Smooth muscle cell (in vitro differentiated cells): ENCODE measurements around the gene SHBG. TPM values are rescaled to one million over a fixed set of nuclear protein-coding genes. Genes with fewer than 3 reads are reported as not detected.
A peak's percentile ranks its signal among the peaks of the same experiment; 100 is the strongest.

Experiments used
- DNase-seq: peaks from one replicate; lab custom pipeline; 2025; ENCODE audit not compliant: unreplicated experiment; lab: John Stamatoyannopoulos, UW
- H2AFZ ChIP-seq: fragments of 200-600 bp; sonication (generic); 2 replicates; pipeline ENCODE4 v1.6.0; 2016; ENCODE audit warnings: antibody characterized with exemption, low read depth, mild to moderate bottlenecking
- H3F3A ChIP-seq: fragments of 200-600 bp; sonication (generic); 2 replicates; pipeline ENCODE4 v1.6.0; 2017; ENCODE audit warnings: antibody characterized with exemption, low read depth
- H3K27ac ChIP-seq: fragments of 200-600 bp; sonication (generic); 2 replicates; pipeline ENCODE4 v1.5.1; 2016; ENCODE audit warnings: low read depth, mild to moderate bottlenecking
- H3K27me3 ChIP-seq: fragments of 200-600 bp; sonication (generic); 2 replicates; pipeline ENCODE4 v1.6.1; 2016; ENCODE audit warnings: low read depth, mild to moderate bottlenecking
- H3K36me3 ChIP-seq: fragments of 200-600 bp; sonication (generic); 2 replicates; pipeline ENCODE4 v1.5.1; 2016; ENCODE audit warnings: low read depth
- H3K4me1 ChIP-seq: fragments of 200-600 bp; sonication (generic); 2 replicates; pipeline ENCODE4 v1.5.1; 2016; ENCODE audit warnings: low read depth
- H3K4me2 ChIP-seq: fragments of 200-600 bp; sonication (generic); 2 replicates; pipeline ENCODE4 v1.6.0; 2016; ENCODE audit warnings: mild to moderate bottlenecking
- H3K4me3 ChIP-seq: fragments of 200-600 bp; sonication (generic); 2 replicates; pipeline ENCODE4 v1.5.1; 2016; ENCODE audit warnings: mild to moderate bottlenecking
- H3K79me2 ChIP-seq: fragments of 200-600 bp; sonication (generic); 2 replicates; pipeline ENCODE4 v1.6.0; 2016; ENCODE audit warnings: low read depth, mild to moderate bottlenecking
- H3K9ac ChIP-seq: fragments of 200-600 bp; sonication (generic); 2 replicates; pipeline ENCODE4 v1.6.0; 2016; ENCODE audit warnings: low read depth
- H3K9me3 ChIP-seq: fragments of 200-600 bp; sonication (generic); replicated peaks from 2 replicates; pipeline ENCODE4 v1.5.1; 2016; ENCODE audit warnings: low read depth
- H4K20me1 ChIP-seq: fragments of 200-600 bp; sonication (generic); 2 replicates; pipeline ENCODE4 v1.6.0; 2016; ENCODE audit warnings: low read depth
- CTCF ChIP-seq: fragments of 200-600 bp; sonication (generic); IDR thresholded peaks from 2 replicates; pipeline ENCODE4 v1.5.1; 2017; ENCODE audit warnings: borderline replicate concordance, mild to moderate bottlenecking, antibody characterized with exemption; ENCODE audit not compliant: insufficient read depth, poor library complexity, severe bottlenecking
- WGBS: methylation state at CpG from one replicate; pipeline ENCODE4 v1.1.7; 2016; ENCODE audit warnings: low lambda C conversion rate; 5-methylcytosine and 5-hydroxymethylcytosine counted together
- polyA plus RNA-seq: library from polyadenylated mRNA; unstranded; fragments of >200 nt; fragmentation: Nextera tagmentation; extraction: Ambion mirVana; gene quantifications from 2 replicates; pipeline ENCODE4 v1.2.1, GENCODE V29; 2016
- total RNA-seq: library from RNA; depleted of rRNA; stranded (reverse); fragments of >200 nt; gene quantifications from 2 replicates; pipeline ENCODE4 v1.2.3, GENCODE V29; 2014

The SHBG gene
- total and polyA plus RNA-seq, 2 experiments from 2014 or later, result 0.88 TPM; not detected in 1

GRCh38 chr17:7610641-7611040 is 19.3 kb upstream of the SHBG start:
- Histone ChIP-seq H3K36me3 (no peaks in the 10 kb centered on the region), H3K4me2 (no peak overlapping the region), H3K4me3 (no peak overlapping the region), H2AFZ (no peak overlapping the region), H3K27me3 (no peaks in the 10 kb centered on the region), H3F3A (no peaks in the 10 kb centered on the region), H3K79me2 (peaks cover 78% of the 10 kb centered on the region), H3K27ac (no peak overlapping the region), H4K20me1 (peaks cover 83% of the 10 kb centered on the region), H3K9ac (no peak overlapping the region), H3K9me3 (no peaks in the 10 kb centered on the region), H3K4me1 (peaks cover 18% of the 10 kb centered on the region)
- 98% methylated on average over 2 of the region's 2 CpGs for WGBS
- DNase-seq, result no peak
- no peak for TF ChIP-seq CTCF

- Histone ChIP-seq H3K4me3 (no peak overlapping the region), H3K9ac (no peak overlapping the region)
- 71% methylated on average over 3 of the region's 3 CpGs for WGBS
These were observed 18.2 kb upstream of the SHBG start for GRCh38 chr17:7611635-7612293.

GRCh38 chr17:7612294-7612640 is 17.7 kb upstream of the SHBG start:
- H3K4me2 ChIP-seq, result peak overlapping the region; percentile 88
- no peak overlapping the region for H3K4me3 ChIP-seq
- H2AFZ ChIP-seq, result no peak overlapping the region
- peaks cover 18% of the 10 kb centered on the region for H3K4me1 ChIP-seq
- H3K9ac ChIP-seq, result no peak overlapping the region
- no peaks in the 10 kb centered on the region for H3K36me3 ChIP-seq
- H3K27ac ChIP-seq, result no peak overlapping the region
- peaks cover 66% of the 10 kb centered on the region for H4K20me1 ChIP-seq
- 95% methylated on average over 1 of the region's 1 CpG for WGBS
- no peak for DNase-seq
- no peaks in the 10 kb centered on the region for H3K27me3 ChIP-seq
- H3K9me3 ChIP-seq, result no peaks in the 10 kb centered on the region
- no peak for TF ChIP-seq CTCF
- peaks cover 67% of the 10 kb centered on the region for H3K79me2 ChIP-seq
- H3F3A ChIP-seq, result no peaks in the 10 kb centered on the region

More at GRCh38 chr17:7611635-7612293, 18.2 kb upstream of the SHBG start:
- DNase-seq, result no peak
- Histone ChIP-seq H3K4me1 (peaks cover 18% of the 10 kb centered on the region), H2AFZ (no peak overlapping the region), H3F3A (no peaks in the 10 kb centered on the region), H3K27ac (no peak overlapping the region), H3K79me2 (peaks cover 72% of the 10 kb centered on the region), H3K9me3 (no peaks in the 10 kb centered on the region), H3K27me3 (no peaks in the 10 kb centered on the region), H3K4me2 (peak overlapping the region; percentile 88), H4K20me1 (peaks cover 71% of the 10 kb centered on the region), H3K36me3 (no peaks in the 10 kb centered on the region)
- no peak for TF ChIP-seq CTCF
